Activated CD4-positive, alpha-beta T cell treated with anti-CD3 and anti-CD28 coated beads, Interleukin-2, amount 10 ng/mL, durations not matched to agents 24 days and 14 days (primary cell): Measurements from ENCODE around the gene MDH1. TPM values are rescaled to one million over a fixed set of nuclear protein-coding genes. Genes with fewer than 3 reads are reported as not detected.

Source experiments
- DNase-seq: peaks from one replicate; pipeline ENCODE4 v3.0.0; 2022
- H3K27ac Mint-ChIP-seq: one replicate; pipeline ENCODE4 v1.8.0; 2022; ENCODE audit warnings: mild to moderate bottlenecking, mixed read lengths
- H3K27me3 Mint-ChIP-seq: one replicate; pipeline ENCODE4 v1.8.0; 2022; ENCODE audit warnings: mixed read lengths
- H3K36me3 Mint-ChIP-seq: one replicate; pipeline ENCODE4 v1.8.0; 2022; ENCODE audit warnings: low read depth, mild to moderate bottlenecking, mixed read lengths
- H3K4me1 Mint-ChIP-seq: one replicate; pipeline ENCODE4 v1.8.0; 2021; ENCODE audit warnings: mixed read lengths
- H3K4me3 Mint-ChIP-seq: one replicate; pipeline ENCODE4 v1.8.0; 2022; ENCODE audit warnings: mild to moderate bottlenecking, moderate library complexity, mixed read lengths
- H3K9me3 Mint-ChIP-seq: one replicate; pipeline ENCODE4 v1.8.0; 2021; ENCODE audit warnings: mixed read lengths
- intact Hi-C: fragments of 100-400 bp; cut with micrococcal nuclease; formaldehyde crosslinking; loops from one replicate; pipeline ENCODE4 v1.15.1; 2023
- total RNA-seq: library from RNA; stranded (reverse); gene quantifications from 2 replicates; pipeline ENCODE4 v1.2.3, GENCODE V29; 2022

The MDH1 gene
- total RNA-seq, 1 donor from 2014 or later: 195 TPM

GRCh38 chr2:63631501-63631900 lies 42.7 kb downstream of the MDH1 start:
- Mint-ChIP-seq H3K9me3 (peaks cover 27% of the 10 kb centered on the region), H3K36me3 (no peaks in the 10 kb centered on the region), H3K4me1 (no peaks in the 10 kb centered on the region), H3K4me3 (no peak overlapping the region), H3K27me3 (peaks cover 3% of the 10 kb centered on the region), H3K27ac (no peak overlapping the region)
- no peak for DNase-seq
- intact Hi-C loops: no loop called here

- Mint-ChIP-seq H3K9me3 (peaks cover 30% of the 10 kb centered on the region), H3K4me1 (no peaks in the 10 kb centered on the region), H3K27me3 (peaks cover 4% of the 10 kb centered on the region), H3K27ac (no peak overlapping the region), H3K36me3 (no peaks in the 10 kb centered on the region), H3K4me3 (no peak overlapping the region)
- DNase-seq: no peak
- intact Hi-C loops: no loop called here
These were observed 43.6 kb downstream of the MDH1 start for GRCh38 chr2:63632382-63632781.

- no peaks in the 10 kb centered on the region for H3K36me3 Mint-ChIP-seq
- no peak overlapping the region for H3K27ac Mint-ChIP-seq
- intact Hi-C loops: no loop called here
- DNase-seq: no peak
- H3K9me3 Mint-ChIP-seq: peaks cover 20% of the 10 kb centered on the region
- peaks cover 15% of the 10 kb centered on the region for H3K27me3 Mint-ChIP-seq
- H3K4me1 Mint-ChIP-seq: no peaks in the 10 kb centered on the region
- H3K4me3 Mint-ChIP-seq: no peak overlapping the region
These were observed 50.6 kb downstream of the MDH1 start for GRCh38 chr2:63639344-63639743.

GRCh38 chr2:63642946-63643345 lies 54.2 kb downstream of the MDH1 start:
- H3K9me3 Mint-ChIP-seq: peaks cover 11% of the 10 kb centered on the region
- no peak for DNase-seq
- H3K4me3 Mint-ChIP-seq: no peak overlapping the region
- H3K4me1 Mint-ChIP-seq: no peaks in the 10 kb centered on the region
- H3K27me3 Mint-ChIP-seq: peaks cover 19% of the 10 kb centered on the region
- no peak overlapping the region for H3K27ac Mint-ChIP-seq
- no peaks in the 10 kb centered on the region for H3K36me3 Mint-ChIP-seq
- intact Hi-C loops: no loop called here

- Mint-ChIP-seq H3K9me3 (peaks cover 12% of the 10 kb centered on the region), H3K36me3 (no peaks in the 10 kb centered on the region), H3K4me3 (no peak overlapping the region), H3K27me3 (peaks cover 19% of the 10 kb centered on the region), H3K27ac (no peak overlapping the region), H3K4me1 (no peaks in the 10 kb centered on the region)
- DNase-seq: no peak
- intact Hi-C loops: no loop called here
These were observed 54.7 kb downstream of the MDH1 start for GRCh38 chr2:63643486-63643885.

- Mint-ChIP-seq H3K9me3 (peaks cover 10% of the 10 kb centered on the region), H3K4me3 (no peak overlapping the region), H3K4me1 (no peaks in the 10 kb centered on the region), H3K27ac (no peak overlapping the region), H3K27me3 (peaks cover 7% of the 10 kb centered on the region), H3K36me3 (no peaks in the 10 kb centered on the region)
- no peak for DNase-seq
- intact Hi-C loops: no loop called here
These were observed 59.9 kb downstream of the MDH1 start for GRCh38 chr2:63648632-63649031.

GRCh38 chr2:63649829-63650228 lies 61.1 kb downstream of the MDH1 start:
- no peak overlapping the region for H3K4me3 Mint-ChIP-seq
- peaks cover 8% of the 10 kb centered on the region for H3K27me3 Mint-ChIP-seq
- no peaks in the 10 kb centered on the region for H3K36me3 Mint-ChIP-seq
- DNase-seq: no peak
- H3K4me1 Mint-ChIP-seq: no peaks in the 10 kb centered on the region
- H3K9me3 Mint-ChIP-seq: peaks cover 13% of the 10 kb centered on the region
- intact Hi-C loops: no loop called here
- no peak overlapping the region for H3K27ac Mint-ChIP-seq

GRCh38 chr2:63650756-63651155 lies 62.0 kb downstream of the MDH1 start:
- DNase-seq: no peak
- H3K36me3 Mint-ChIP-seq: no peaks in the 10 kb centered on the region
- no peaks in the 10 kb centered on the region for H3K4me1 Mint-ChIP-seq
- H3K9me3 Mint-ChIP-seq: peaks cover 13% of the 10 kb centered on the region
- no peak overlapping the region for H3K4me3 Mint-ChIP-seq
- peaks cover 6% of the 10 kb centered on the region for H3K27me3 Mint-ChIP-seq
- no peak overlapping the region for H3K27ac Mint-ChIP-seq
- intact Hi-C loops: no loop called here

- no peak overlapping the region for H3K27ac Mint-ChIP-seq
- intact Hi-C loops: no loop called here
- H3K4me1 Mint-ChIP-seq: no peaks in the 10 kb centered on the region
- H3K9me3 Mint-ChIP-seq: peaks cover 13% of the 10 kb centered on the region
- peaks cover 4% of the 10 kb centered on the region for H3K27me3 Mint-ChIP-seq
- H3K36me3 Mint-ChIP-seq: no peaks in the 10 kb centered on the region
- DNase-seq: no peak
- H3K4me3 Mint-ChIP-seq: no peak overlapping the region
These were observed 62.6 kb downstream of the MDH1 start for GRCh38 chr2:63651356-63651755.

GRCh38 chr2:63651861-63652651 lies 63.3 kb downstream of the MDH1 start:
- H3K4me3 Mint-ChIP-seq: no peak overlapping the region
- H3K27ac Mint-ChIP-seq: no peak overlapping the region
- intact Hi-C loops: no loop called here
- peaks cover 1% of the 10 kb centered on the region for H3K27me3 Mint-ChIP-seq
- no peaks in the 10 kb centered on the region for H3K36me3 Mint-ChIP-seq
- H3K4me1 Mint-ChIP-seq: no peaks in the 10 kb centered on the region
- DNase-seq: no peak
- peaks cover 15% of the 10 kb centered on the region for H3K9me3 Mint-ChIP-seq

- peaks cover 15% of the 10 kb centered on the region for H3K9me3 Mint-ChIP-seq
- DNase-seq: no peak
- intact Hi-C loops: no loop called here
- H3K27ac Mint-ChIP-seq: no peak overlapping the region
- H3K4me1 Mint-ChIP-seq: no peaks in the 10 kb centered on the region
- no peaks in the 10 kb centered on the region for H3K36me3 Mint-ChIP-seq
- peaks cover 1% of the 10 kb centered on the region for H3K27me3 Mint-ChIP-seq
- no peak overlapping the region for H3K4me3 Mint-ChIP-seq
These were observed 63.9 kb downstream of the MDH1 start for GRCh38 chr2:63652652-63652985.

- no peaks in the 10 kb centered on the region for H3K4me1 Mint-ChIP-seq
- H3K36me3 Mint-ChIP-seq: no peaks in the 10 kb centered on the region
- no peak overlapping the region for H3K27ac Mint-ChIP-seq
- no peak for DNase-seq
- H3K27me3 Mint-ChIP-seq: peaks cover 1% of the 10 kb centered on the region
- intact Hi-C loops: no loop called here
- peaks cover 13% of the 10 kb centered on the region for H3K9me3 Mint-ChIP-seq
- no peak overlapping the region for H3K4me3 Mint-ChIP-seq
These were observed 66.2 kb downstream of the MDH1 start for GRCh38 chr2:63654959-63655358.
